ENCODE results near the gene APBA2.
A peak's percentile ranks its signal among the peaks of the same experiment; 100 is the strongest.

The APBA2 gene

DNA sequence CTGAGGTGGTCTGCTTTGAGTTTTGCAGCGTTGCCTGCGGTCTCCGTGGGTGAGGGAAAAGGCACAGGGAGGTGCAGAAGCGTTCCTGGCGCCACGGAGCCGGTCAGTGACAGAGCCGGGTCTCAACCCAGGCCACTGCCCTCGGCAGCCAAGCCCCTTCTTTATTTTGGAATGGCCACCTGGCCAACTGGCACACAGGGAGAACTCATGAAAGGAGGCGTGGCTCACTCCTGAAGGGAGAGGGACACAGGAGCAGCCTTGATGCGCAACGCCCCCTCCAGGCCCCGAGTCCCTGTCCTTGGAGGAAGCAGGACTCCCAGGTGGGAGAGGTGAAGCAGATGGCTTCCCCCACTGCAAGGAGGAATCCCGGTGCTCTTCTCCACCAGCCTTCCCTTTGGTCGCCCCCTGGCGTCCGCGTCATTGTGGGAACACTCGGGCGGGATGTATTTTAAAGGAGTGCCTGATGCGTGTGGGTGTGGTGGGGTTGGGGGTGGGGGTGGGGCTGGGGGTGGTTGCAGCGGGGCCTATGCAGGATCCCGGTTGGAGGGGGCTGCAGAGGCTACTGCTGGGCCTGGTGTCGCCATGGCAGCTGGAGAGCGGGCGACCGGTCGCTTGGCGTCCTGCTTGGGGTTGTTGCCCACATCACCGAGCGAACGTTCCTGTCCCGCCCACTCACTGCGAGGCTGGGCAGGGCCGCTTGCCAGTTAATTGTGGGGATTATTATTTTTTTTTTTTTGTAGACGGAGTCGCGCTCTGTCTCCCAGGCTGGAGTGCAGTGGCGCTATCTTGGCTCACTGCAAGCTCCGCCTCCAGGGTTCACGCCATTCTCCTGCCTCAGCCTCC, 32.6 kb downstream of the APBA2 start:
- H3K4me1 ChIP-seq (ENCODE audit: insufficient read depth, low read length, poor library complexity, severe bottlenecking) = peaks cover 70% of the 10 kb centered on the region
- TF ChIP-seq, protein P1, sequence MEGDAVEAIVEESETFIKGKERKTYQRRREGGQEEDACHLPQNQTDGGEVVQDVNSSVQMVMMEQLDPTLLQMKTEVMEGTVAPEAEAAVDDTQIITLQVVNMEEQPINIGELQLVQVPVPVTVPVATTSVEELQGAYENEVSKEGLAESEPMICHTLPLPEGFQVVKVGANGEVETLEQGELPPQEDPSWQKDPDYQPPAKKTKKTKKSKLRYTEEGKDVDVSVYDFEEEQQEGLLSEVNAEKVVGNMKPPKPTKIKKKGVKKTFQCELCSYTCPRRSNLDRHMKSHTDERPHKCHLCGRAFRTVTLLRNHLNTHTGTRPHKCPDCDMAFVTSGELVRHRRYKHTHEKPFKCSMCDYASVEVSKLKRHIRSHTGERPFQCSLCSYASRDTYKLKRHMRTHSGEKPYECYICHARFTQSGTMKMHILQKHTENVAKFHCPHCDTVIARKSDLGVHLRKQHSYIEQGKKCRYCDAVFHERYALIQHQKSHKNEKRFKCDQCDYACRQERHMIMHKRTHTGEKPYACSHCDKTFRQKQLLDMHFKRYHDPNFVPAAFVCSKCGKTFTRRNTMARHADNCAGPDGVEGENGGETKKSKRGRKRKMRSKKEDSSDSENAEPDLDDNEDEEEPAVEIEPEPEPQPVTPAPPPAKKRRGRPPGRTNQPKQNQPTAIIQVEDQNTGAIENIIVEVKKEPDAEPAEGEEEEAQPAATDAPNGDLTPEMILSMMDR (conservative IDR thresholded peaks at IDR 0.05; ENCODE audit: low read length) = peak; percentile 46
- TF ChIP-seq EZH2phosphoT487 (IDR thresholded peaks at IDR 0.05; ENCODE audit: borderline replicate concordance) = no peak
- H3K79me2 ChIP-seq (ENCODE audit: insufficient read depth, low read length) = peaks cover 26% of the 10 kb centered on the region; the same call in 1 of the 2 replicates
- H3K9me3 ChIP-seq (ENCODE audit: insufficient read depth, low read depth, low read length) = no peaks in the 10 kb centered on the region
- H3K9me2 ChIP-seq (replicated peaks; ENCODE audit: low read depth, low read length) = no peaks in the 10 kb centered on the region
- H3F3A ChIP-seq (ENCODE audit: low read depth) = peaks cover 4% of the 10 kb centered on the region; the same call in 1 of the 2 replicates
- no peaks in the 10 kb centered on the region for H3K36me3 ChIP-seq (ENCODE audit: insufficient read depth, low read length)
- H3K9ac ChIP-seq (ENCODE audit: low read depth, low read length, poor library complexity, severe bottlenecking) = peak overlapping the region; percentile 71
- no peak overlapping the region for H3K4me3 ChIP-seq (ENCODE audit: low read length, poor library complexity, severe bottlenecking)
- H3K4me2 ChIP-seq (ENCODE audit: low read depth, low read length, poor library complexity, severe bottlenecking) = peak overlapping the region; percentile 65
- H4K20me1 ChIP-seq (ENCODE audit: insufficient read depth, low read length, poor library complexity, severe bottlenecking) = no peaks in the 10 kb centered on the region
- H3K27me3 ChIP-seq (ENCODE audit: insufficient read depth, low read length, poor library complexity, severe bottlenecking) = no peaks in the 10 kb centered on the region
- H2AFZ ChIP-seq (ENCODE audit: low read length) = no peak overlapping the region

DNA sequence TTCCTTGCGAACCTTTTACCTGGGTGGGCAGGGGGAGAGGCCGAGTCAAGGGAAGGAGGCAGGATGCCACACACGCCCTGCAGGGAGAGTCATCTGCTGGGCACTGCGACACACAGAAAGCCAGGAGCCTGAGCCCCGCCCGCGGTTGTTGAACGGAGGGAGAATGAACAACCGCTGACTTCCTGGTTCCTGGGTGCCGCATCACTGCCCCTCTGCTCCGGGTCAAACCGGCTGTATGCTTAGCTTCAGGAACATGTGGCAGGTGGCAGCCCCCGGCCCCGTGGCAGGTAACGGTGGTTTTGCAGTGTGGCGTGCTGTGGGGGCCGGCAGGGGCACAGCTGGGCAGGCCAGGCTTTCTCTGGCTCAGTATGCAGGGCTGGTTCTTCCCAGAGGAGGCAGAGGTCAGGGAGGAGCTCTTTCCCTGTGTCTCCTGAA, 33.4 kb downstream of the APBA2 start:
- H4K20me1 ChIP-seq (ENCODE audit: insufficient read depth, low read length, poor library complexity, severe bottlenecking) = no peaks in the 10 kb centered on the region
- peak overlapping the region; percentile 65 for H3K4me2 ChIP-seq (ENCODE audit: low read depth, low read length, poor library complexity, severe bottlenecking)
- peak overlapping the region; percentile 71 for H3K9ac ChIP-seq (ENCODE audit: low read depth, low read length, poor library complexity, severe bottlenecking)
- H3K9me3 ChIP-seq (ENCODE audit: insufficient read depth, low read depth, low read length) = no peaks in the 10 kb centered on the region
- peak overlapping the region; percentile 61 for H3K4me3 ChIP-seq (ENCODE audit: low read length, poor library complexity, severe bottlenecking)
- no peaks in the 10 kb centered on the region for H3K27me3 ChIP-seq (ENCODE audit: insufficient read depth, low read length, poor library complexity, severe bottlenecking)
- no peak overlapping the region for H2AFZ ChIP-seq (ENCODE audit: low read length)
- H3K4me1 ChIP-seq (ENCODE audit: insufficient read depth, low read length, poor library complexity, severe bottlenecking) = peaks cover 70% of the 10 kb centered on the region
- no peak for TF ChIP-seq EZH2phosphoT487 (IDR thresholded peaks at IDR 0.05; ENCODE audit: borderline replicate concordance)
- TF ChIP-seq, protein P1 (conservative IDR thresholded peaks at IDR 0.05; ENCODE audit: low read length) = no peak
- peaks cover 4% of the 10 kb centered on the region; the same call in 1 of the 2 replicates for H3F3A ChIP-seq (ENCODE audit: low read depth)
- H3K79me2 ChIP-seq (ENCODE audit: insufficient read depth, low read length) = peaks cover 35% of the 10 kb centered on the region; the same call in 1 of the 2 replicates
- H3K36me3 ChIP-seq (ENCODE audit: insufficient read depth, low read length) = no peaks in the 10 kb centered on the region
- H3K9me2 ChIP-seq (replicated peaks; ENCODE audit: low read depth, low read length) = no peaks in the 10 kb centered on the region

DNA sequence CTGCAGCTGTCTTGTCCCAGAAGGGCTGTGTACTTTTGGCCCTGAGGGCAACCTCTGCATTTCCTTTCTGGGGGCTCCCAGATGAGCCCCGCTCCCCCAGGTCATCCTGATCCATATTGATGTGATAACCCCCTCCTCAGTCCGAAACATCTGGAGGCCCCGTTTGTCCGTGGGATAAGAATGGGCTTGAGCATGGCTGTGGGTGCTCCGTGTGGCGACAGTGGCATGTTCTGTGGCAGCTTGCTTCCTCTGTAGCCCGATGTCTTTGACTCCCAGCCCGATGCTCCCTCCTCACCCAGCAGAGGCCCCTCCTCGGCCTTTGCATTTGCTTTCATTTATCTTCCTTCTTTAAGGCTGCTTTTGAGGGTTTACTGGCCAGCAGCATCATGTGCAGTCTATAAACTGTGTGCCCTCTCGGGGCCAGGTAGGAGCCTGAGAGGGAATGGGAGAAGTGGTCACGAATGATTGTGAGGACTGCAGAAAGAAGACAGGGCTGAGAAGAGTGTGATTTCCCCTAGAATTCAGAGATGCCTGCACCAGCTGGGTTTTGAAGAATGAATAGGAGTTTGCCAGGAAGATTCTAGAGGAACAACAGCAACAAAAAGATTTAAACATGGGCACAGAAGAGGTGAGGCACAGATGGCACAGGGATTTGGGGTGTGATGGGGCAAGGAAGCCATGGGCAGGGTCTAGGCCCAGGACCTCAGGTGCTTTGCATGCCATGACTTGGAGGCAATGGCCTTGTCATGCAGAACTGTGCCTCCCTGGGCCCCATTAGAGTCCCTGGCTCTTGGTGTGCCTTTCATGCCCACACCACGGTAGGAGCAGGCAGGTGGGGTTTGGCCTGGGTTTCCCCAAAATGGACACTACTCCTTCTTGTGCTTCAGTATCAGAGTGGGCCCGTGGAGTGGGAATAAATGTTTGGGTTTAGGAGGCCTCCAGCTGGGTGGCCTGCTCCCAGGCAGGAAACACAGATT, 34.2 kb downstream of the APBA2 start:
- H3K9me3 ChIP-seq (ENCODE audit: insufficient read depth, low read depth, low read length) = no peaks in the 10 kb centered on the region
- H3K36me3 ChIP-seq (ENCODE audit: insufficient read depth, low read length) = no peaks in the 10 kb centered on the region
- H3K4me3 ChIP-seq (ENCODE audit: low read length, poor library complexity, severe bottlenecking) = peak overlapping the region; percentile 61
- H3K9me2 ChIP-seq (replicated peaks; ENCODE audit: low read depth, low read length) = no peaks in the 10 kb centered on the region
- H3K27me3 ChIP-seq (ENCODE audit: insufficient read depth, low read length, poor library complexity, severe bottlenecking) = no peaks in the 10 kb centered on the region
- no peaks in the 10 kb centered on the region for H4K20me1 ChIP-seq (ENCODE audit: insufficient read depth, low read length, poor library complexity, severe bottlenecking)
- peaks cover 72% of the 10 kb centered on the region for H3K4me1 ChIP-seq (ENCODE audit: insufficient read depth, low read length, poor library complexity, severe bottlenecking)
- peaks cover 42% of the 10 kb centered on the region; the same call in 1 of the 2 replicates for H3K79me2 ChIP-seq (ENCODE audit: insufficient read depth, low read length)
- no peak for TF ChIP-seq EZH2phosphoT487 (IDR thresholded peaks at IDR 0.05; ENCODE audit: borderline replicate concordance)
- TF ChIP-seq, protein P1 (conservative IDR thresholded peaks at IDR 0.05; ENCODE audit: low read length) = peak; percentile 1; the same call in 1 of the 2 replicates
- H3K9ac ChIP-seq (ENCODE audit: low read depth, low read length, poor library complexity, severe bottlenecking) = peak overlapping the region; percentile 71
- peaks cover 4% of the 10 kb centered on the region; the same call in 1 of the 2 replicates for H3F3A ChIP-seq (ENCODE audit: low read depth)
- no peak overlapping the region for H2AFZ ChIP-seq (ENCODE audit: low read length)
- H3K4me2 ChIP-seq (ENCODE audit: low read depth, low read length, poor library complexity, severe bottlenecking) = peak overlapping the region; percentile 65
